Fibroblast of villous mesenchyme (primary cell): Measurements from ENCODE around the gene STON2. TPM values are rescaled to one million over a fixed set of nuclear protein-coding genes. Genes with fewer than 3 reads are reported as not detected.

Experiments used
- DNase-seq: peaks from one replicate; pipeline ENCODE4 v3.0.0-alpha.2; 2010; ENCODE audit warnings: low read depth
- H3K4me3 ChIP-seq: 2 replicates; pipeline ENCODE4 v1.5.1; 2011; ENCODE audit warnings: low read depth, mild to moderate bottlenecking, low read length
- total RNA-seq: library from RNA; depleted of rRNA; stranded (reverse); fragments of >200 nt; gene quantifications from 2 replicates; pipeline ENCODE4 v1.2.3, GENCODE V29; 2012
- TF ChIP-seq, protein P1 (sequence below): IDR thresholded peaks from 2 replicates; pipeline ENCODE4 v1.5.1; 2012; ENCODE audit warnings: low read depth, mild to moderate bottlenecking, low read length; ENCODE audit not compliant: insufficient read depth

Gene STON2
- total RNA-seq, 1 donor = not detected

DNA sequence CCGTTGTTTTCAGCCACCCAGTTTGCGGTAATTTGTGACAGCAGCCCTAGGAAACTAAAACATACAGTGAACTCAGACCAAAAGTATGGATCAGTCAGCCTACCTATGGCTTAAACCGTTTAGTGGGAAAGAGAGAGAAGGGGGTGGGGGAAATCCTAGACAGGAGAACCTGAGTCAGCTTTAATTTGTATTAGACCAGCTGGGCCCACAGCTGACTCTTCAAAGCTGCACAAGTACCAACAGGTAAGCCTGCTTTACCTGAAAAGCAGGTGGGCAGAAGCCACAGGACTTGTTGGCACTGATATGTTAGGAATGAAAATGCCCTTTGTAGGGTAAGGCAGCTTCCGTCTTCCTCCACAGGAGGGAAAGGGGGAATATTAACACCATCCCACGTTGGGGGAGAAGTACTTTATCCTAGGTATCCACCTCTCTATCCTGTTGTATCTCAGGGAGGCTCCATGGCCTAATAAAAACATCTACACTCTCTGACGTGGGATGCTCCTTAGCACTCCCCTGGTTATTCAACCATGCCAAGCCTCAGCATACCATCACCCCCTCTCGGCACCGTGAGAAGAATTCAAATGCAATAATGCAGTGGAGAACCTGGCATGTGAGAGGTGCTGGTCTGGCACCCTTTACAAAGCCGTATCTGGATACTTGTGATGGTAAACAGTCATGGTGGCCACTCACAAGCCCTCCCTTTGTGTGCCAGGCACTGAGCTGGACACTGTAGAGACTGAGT, 70.3 kb downstream of the STON2 start:
- TF ChIP-seq, protein P1, sequence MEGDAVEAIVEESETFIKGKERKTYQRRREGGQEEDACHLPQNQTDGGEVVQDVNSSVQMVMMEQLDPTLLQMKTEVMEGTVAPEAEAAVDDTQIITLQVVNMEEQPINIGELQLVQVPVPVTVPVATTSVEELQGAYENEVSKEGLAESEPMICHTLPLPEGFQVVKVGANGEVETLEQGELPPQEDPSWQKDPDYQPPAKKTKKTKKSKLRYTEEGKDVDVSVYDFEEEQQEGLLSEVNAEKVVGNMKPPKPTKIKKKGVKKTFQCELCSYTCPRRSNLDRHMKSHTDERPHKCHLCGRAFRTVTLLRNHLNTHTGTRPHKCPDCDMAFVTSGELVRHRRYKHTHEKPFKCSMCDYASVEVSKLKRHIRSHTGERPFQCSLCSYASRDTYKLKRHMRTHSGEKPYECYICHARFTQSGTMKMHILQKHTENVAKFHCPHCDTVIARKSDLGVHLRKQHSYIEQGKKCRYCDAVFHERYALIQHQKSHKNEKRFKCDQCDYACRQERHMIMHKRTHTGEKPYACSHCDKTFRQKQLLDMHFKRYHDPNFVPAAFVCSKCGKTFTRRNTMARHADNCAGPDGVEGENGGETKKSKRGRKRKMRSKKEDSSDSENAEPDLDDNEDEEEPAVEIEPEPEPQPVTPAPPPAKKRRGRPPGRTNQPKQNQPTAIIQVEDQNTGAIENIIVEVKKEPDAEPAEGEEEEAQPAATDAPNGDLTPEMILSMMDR = no peak
- H3K4me3 ChIP-seq = no peak overlapping the region
- no peak for DNase-seq

DNA sequence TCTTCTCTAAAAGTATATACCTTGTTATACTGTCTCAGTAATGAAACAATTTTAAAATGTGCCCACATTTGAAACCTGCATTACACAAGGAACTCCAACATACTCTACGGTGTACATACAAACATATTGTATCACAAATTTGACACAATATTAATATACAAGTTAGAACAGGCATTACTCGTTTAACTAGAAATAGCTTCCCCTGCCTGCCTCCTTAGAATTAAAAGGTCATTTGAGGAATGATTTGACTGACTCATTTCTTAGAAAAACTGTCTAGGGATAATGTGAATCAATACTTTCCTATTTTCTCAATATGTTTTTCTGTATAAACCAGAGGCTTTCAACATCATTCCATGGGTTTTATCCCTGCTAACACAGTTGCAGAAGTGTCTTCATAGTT, 73.7 kb downstream of the STON2 start:
- no peak for DNase-seq
- no peak overlapping the region for H3K4me3 ChIP-seq
- TF ChIP-seq, protein P1 = no peak

DNA sequence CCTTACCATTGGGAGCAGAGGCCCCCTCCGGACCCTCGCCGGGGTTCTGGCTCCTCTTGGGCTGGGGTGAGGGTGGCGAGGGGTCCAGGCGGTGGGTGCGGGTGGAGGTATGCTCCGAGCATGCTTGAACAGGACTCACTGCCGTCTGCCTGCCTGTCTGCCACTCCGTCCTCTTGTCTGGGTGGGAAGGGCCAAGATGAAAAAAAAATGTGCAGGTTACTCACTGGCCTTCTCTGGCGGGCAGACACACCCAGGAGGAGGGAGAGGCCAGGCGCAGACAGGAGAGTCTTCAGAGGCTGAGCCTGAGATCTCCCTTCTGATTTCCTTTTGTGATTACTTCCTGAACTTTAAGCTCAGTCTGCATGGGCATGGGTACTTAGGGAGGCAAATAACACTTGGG, 76.1 kb downstream of the STON2 start:
- DNase-seq = no peak
- TF ChIP-seq, protein P1 = no peak

DNA sequence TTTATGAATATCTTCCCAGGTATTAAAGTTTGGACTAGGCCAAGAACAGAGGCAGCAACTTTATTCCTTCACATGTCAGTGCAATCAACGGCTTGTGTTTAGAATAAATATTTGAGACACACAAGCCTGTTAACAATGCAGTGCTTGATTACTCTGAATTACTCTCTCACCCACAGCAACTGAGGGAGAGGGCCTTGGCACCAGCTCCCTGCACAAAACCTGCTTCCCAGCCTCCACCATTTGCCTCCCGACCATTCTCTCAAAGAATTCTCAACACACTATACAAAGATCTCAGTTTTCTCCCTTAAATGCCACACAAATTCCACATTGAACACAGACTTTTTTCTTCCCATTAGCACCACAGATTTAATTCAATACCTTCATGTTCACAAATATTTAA, 77.0 kb downstream of the STON2 start:
- TF ChIP-seq, protein P1 = no peak
- H3K4me3 ChIP-seq = no peak overlapping the region
- no peak for DNase-seq

More for the DNA sequence above, 76.1 kb downstream of the STON2 start:
- H3K4me3 ChIP-seq = no peak overlapping the region

DNA sequence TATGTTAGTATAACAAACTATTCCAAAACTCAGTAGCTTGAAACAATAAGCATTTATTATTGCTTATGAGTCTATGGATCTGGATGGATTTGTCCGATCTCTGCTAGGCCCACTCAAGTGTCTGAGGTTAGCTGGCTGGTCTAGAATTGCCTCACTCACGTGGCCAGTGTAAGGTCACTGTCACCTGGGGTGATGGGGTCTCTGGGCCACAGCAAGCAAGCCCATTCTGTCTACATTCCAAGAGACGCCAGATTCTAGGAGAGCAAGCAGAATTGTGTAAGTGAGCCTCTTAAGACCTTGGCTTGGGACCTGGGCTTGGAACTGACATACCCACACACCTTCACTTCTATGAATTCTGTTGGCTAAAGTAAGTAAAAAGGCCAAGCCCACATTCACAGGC, 80.2 kb downstream of the STON2 start:
- DNase-seq = no peak
- TF ChIP-seq, protein P1 = no peak
- no peak overlapping the region for H3K4me3 ChIP-seq

DNA sequence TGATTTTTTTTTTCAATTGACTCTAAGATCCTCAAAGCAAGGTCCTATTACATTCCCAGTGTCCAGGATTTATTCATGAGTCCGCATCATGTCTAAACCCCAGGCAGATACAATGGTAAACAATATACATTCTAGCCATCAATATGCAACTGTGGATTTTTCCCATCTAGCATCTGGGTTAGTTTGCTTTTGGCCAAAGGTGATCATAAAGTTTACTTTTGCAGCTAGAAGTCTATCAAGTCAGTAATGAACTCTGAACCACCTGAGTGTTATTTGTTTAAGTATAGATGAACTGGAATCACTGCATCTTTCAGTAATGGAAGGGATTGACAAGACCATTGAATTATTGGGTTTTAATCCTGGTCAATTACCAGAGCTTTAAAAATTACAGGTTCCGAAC, 80.8 kb downstream of the STON2 start:
- TF ChIP-seq, protein P1 = no peak
- no peak for DNase-seq
- H3K4me3 ChIP-seq = no peak overlapping the region

DNA sequence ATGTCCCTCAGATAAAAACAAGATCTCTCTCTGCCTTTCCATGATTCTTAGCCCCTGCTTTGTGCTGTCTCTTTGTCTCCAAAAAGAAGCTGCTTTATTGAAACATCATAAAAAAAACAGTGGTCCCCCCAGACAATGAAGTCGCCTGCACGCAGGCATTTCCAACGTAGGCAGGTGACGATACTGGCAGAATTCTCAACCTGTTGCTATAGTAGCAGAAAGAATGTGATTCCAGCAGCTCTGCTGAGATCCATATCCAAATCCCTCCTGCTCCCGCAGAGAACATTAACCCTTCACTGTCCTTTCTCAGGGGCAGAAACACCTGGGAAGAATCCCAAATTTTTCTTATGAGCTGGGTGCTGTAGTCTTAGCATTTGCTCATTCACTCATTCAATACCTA, 84.8 kb downstream of the STON2 start:
- TF ChIP-seq, protein P1 = no peak
- H3K4me3 ChIP-seq = no peak overlapping the region
- DNase-seq = no peak
